ENCODE data around the gene AUTS2.

- no peak for TF ChIP-seq POLR2A (IDR thresholded peaks at IDR 0.05)
- TF ChIP-seq, protein P1, sequence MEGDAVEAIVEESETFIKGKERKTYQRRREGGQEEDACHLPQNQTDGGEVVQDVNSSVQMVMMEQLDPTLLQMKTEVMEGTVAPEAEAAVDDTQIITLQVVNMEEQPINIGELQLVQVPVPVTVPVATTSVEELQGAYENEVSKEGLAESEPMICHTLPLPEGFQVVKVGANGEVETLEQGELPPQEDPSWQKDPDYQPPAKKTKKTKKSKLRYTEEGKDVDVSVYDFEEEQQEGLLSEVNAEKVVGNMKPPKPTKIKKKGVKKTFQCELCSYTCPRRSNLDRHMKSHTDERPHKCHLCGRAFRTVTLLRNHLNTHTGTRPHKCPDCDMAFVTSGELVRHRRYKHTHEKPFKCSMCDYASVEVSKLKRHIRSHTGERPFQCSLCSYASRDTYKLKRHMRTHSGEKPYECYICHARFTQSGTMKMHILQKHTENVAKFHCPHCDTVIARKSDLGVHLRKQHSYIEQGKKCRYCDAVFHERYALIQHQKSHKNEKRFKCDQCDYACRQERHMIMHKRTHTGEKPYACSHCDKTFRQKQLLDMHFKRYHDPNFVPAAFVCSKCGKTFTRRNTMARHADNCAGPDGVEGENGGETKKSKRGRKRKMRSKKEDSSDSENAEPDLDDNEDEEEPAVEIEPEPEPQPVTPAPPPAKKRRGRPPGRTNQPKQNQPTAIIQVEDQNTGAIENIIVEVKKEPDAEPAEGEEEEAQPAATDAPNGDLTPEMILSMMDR (IDR thresholded peaks at IDR 0.05 in 8 of 11, conservative IDR thresholded peaks at IDR 0.05 in 3 of 11): no peak
These were observed 590.8 kb downstream of the AUTS2 start for GRCh38 chr7:70188901-70189650.

Measured in spleen (tissue), 7 donors.